SK-N-SH treated with all-trans-retinoic acid at 6 μM for 48 hours (cell line): ENCODE results near the gene GPX4.

ENCODE experiments used
- ATAC-seq: fragments of 200-7000 bp; cut with Tn5 transposase; 3 replicates; pipeline ENCODE4 v1.9.1; 2020; ENCODE audit warnings: mild to moderate bottlenecking, moderate library complexity
- ARNTL ChIP-seq: fragments of 450-650 bp; formaldehyde crosslinking; IDR thresholded peaks from 2 replicates; pipeline ENCODE4 v1.5.0; 2020; ENCODE audit warnings: low read depth, mild to moderate bottlenecking, moderate library complexity, borderline replicate concordance
- BACH2 ChIP-seq: fragments of 250-450 bp; sonication (Bioruptor Pico); IDR thresholded peaks from 2 replicates; pipeline ENCODE4 v1.9.0; 2021; ENCODE audit warnings: mild to moderate bottlenecking, borderline replicate concordance
- CSDC2 ChIP-seq: fragments of 250-450 bp; sonication (Bioruptor Pico); IDR thresholded peaks from 2 replicates; pipeline ENCODE4 v1.5.0; 2020; ENCODE audit warnings: mild to moderate bottlenecking, moderate library complexity
- GLIS3 ChIP-seq: fragments of 250-450 bp; sonication (Bioruptor Pico); IDR thresholded peaks from 2 replicates; pipeline ENCODE4 v1.5.0; 2020; ENCODE audit warnings: mild to moderate bottlenecking, moderate library complexity
- ISL1 ChIP-seq: fragments of 250-450 bp; sonication (Bioruptor Pico); IDR thresholded peaks from 2 replicates; pipeline ENCODE4 v2.1.2; 2022; ENCODE audit warnings: mild to moderate bottlenecking, moderate library complexity
- OSR1 ChIP-seq: fragments of 250-450 bp; sonication (Bioruptor Pico); IDR thresholded peaks from 2 replicates; pipeline ENCODE4 v1.8.0; 2022; ENCODE audit warnings: moderate library complexity, mild to moderate bottlenecking, inconsistent platforms
- RARB ChIP-seq: fragments of 250-450 bp; sonication (Bioruptor Pico); IDR thresholded peaks from 2 replicates; pipeline ENCODE4 v1.8.0; 2021; ENCODE audit warnings: mild to moderate bottlenecking, moderate library complexity
- SNAI2 ChIP-seq: fragments of 250-450 bp; sonication (Bioruptor Pico); IDR thresholded peaks from 2 replicates; pipeline ENCODE4 v1.5.0; 2020; ENCODE audit warnings: mild to moderate bottlenecking, moderate library complexity
- TCF4 ChIP-seq: fragments of 250-450 bp; sonication (Bioruptor Pico); IDR thresholded peaks from 2 replicates; pipeline ENCODE4 v1.8.0; 2021; ENCODE audit warnings: mild to moderate bottlenecking, moderate library complexity, borderline replicate concordance
- TOX ChIP-seq: fragments of 250-450 bp; sonication (Bioruptor Pico); IDR thresholded peaks from 2 replicates; pipeline ENCODE4 v1.8.0; 2021; ENCODE audit warnings: mild to moderate bottlenecking, moderate library complexity, borderline replicate concordance
- ZC3H10 ChIP-seq: fragments of 250-450 bp; sonication (Bioruptor Pico); IDR thresholded peaks from 2 replicates; pipeline ENCODE4 v1.5.1; 2021; ENCODE audit warnings: mild to moderate bottlenecking, moderate library complexity
- ZFP30 ChIP-seq: fragments of 450-650 bp; formaldehyde crosslinking; IDR thresholded peaks from 2 replicates; pipeline ENCODE4 v1.5.0; 2022; ENCODE audit warnings: mild to moderate bottlenecking, moderate library complexity
- ZNF565 ChIP-seq: fragments of 450-650 bp; formaldehyde crosslinking; conservative IDR thresholded peaks from 2 replicates; pipeline ENCODE4 v1.5.0; 2020; ENCODE audit warnings: low read depth, mild to moderate bottlenecking, moderate library complexity
- ZNF70 ChIP-seq: fragments of 450-650 bp; formaldehyde crosslinking; IDR thresholded peaks from 2 replicates; pipeline ENCODE4 v1.5.0; 2020; ENCODE audit warnings: mild to moderate bottlenecking, moderate library complexity
- ZNF8 ChIP-seq: fragments of 450-650 bp; formaldehyde crosslinking; IDR thresholded peaks from 2 replicates; pipeline ENCODE4 v1.5.0; 2020; ENCODE audit warnings: mild to moderate bottlenecking, moderate library complexity
- TF ChIP-seq, protein P1 (sequence below): fragments of 250-450 bp; sonication (Bioruptor Pico); IDR thresholded peaks from 2 replicates; pipeline ENCODE4 v1.5.1; 2020; ENCODE audit warnings: low read depth, mild to moderate bottlenecking, moderate library complexity
- TF ChIP-seq, protein P2 (sequence below): fragments of 250-450 bp; sonication (Bioruptor Pico); IDR thresholded peaks from 2 replicates; pipeline ENCODE4 v1.5.0; 2020; ENCODE audit warnings: mild to moderate bottlenecking, moderate library complexity
- TF ChIP-seq, protein P3 (sequence below): fragments of 250-450 bp; sonication (Bioruptor Pico); IDR thresholded peaks from 2 replicates; pipeline ENCODE4 v1.8.0; 2021; ENCODE audit warnings: low read depth, mild to moderate bottlenecking, moderate library complexity, borderline replicate concordance
- TF ChIP-seq, protein P4 (sequence below): fragments of 250-450 bp; sonication (Bioruptor Pico); IDR thresholded peaks from 2 replicates; pipeline ENCODE4 v1.5.1; 2021; ENCODE audit warnings: mild to moderate bottlenecking, moderate library complexity
- TF ChIP-seq, protein P5 (sequence below): fragments of 250-450 bp; sonication (Bioruptor Pico); IDR thresholded peaks from 2 replicates; pipeline ENCODE4 v1.8.0; 2020; ENCODE audit warnings: mild to moderate bottlenecking, moderate library complexity, borderline replicate concordance

The GPX4 gene

DNA sequence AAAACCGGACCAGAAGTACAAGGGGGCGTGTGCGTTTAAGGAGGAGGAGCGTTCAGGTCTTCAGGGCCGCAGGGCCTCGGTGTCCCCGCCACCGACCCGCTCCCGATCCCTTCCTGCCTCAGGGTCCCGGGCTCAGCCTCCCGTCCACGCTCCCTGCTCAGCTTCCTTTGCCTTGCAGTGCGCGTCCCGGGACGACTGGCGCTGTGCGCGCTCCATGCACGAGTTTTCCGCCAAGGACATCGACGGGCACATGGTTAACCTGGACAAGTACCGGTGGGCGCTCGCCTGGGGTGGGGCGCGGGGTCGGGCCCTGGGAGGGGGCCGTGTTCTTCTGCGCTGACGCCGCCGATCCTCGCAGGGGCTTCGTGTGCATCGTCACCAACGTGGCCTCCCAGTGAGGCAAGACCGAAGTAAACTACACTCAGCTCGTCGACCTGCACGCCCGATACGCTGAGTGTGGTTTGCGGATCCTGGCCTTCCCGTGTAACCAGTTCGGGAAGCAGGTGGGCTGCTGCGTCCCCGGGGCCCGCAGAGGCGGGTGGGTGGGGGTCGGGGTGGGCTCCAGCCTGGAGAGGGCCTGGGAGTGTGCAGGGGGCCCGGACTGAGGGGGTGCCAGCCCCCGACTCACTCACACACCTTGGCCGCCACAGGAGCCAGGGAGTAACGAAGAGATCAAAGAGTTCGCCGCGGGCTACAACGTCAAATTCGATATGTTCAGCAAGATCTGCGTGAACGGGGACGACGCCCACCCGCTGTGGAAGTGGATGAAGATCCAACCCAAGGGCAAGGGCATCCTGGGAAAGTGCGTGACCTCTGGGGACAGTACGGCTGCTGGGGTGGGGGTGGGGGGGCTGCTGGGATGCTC lies 1.4 kb downstream of the GPX4 start (continued):
- TF ChIP-seq BACH2 (no peak), SNAI2 (no peak), GLIS3 (no peak)

DNA sequence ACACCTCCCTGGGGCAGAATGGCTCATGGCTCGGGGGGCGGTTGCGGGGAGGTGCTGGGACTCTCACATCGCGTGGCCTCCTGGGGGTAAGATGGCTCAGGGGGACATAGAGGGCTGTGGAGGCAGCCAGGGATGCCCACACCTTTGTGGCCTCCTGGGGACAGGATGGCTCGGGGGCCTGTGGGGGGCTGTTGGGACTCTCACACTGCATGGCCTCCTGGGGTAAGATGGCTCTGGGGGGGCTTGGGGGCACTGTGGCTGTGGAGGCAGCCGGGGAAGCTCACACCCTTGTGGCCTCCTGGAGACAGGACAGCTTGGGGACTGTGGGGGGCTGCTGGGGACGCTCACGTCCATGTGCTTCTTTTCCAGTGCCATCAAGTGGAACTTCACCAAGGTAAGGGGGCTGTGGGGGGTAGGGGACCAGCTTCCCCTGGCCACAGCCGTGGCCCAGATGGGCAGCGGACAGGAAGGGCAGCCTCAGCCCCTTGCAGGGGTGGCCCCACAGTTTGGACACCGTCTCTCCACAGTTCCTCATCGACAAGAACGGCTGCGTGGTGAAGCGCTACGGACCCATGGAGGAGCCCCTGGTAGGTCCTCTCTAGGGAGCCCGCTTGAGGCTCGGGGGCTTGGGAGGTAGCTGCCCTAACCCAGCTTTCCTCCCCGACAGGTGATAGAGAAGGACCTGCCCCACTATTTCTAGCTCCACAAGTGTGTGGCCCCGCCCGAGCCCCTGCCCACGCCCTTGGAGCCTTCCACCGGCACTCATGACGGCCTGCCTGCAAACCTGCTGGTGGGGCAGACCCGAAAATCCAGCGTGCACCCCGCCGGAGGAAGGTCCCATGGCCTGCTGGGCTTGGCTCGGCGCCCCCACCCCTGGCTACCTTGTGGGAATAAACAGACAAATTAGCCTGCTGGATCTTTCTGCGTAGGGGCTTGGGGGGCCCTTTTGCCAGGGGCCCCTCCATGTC lies 2.4 kb downstream of the GPX4 start:
- no peak for ATAC-seq
- TF ChIP-seq CSDC2 (CRISPR knock-in tag) (no peak), ZC3H10 (no peak), ZNF70 (no peak), ZNF565 (CRISPR knock-in tag) (no peak), BACH2 (no peak), ISL1 (CRISPR knock-in tag) (no peak), RARB (no peak), ARNTL (CRISPR knock-in tag) (no peak), TCF4 (CRISPR knock-in tag) (no peak)
- TF ChIP-seq, protein P1, sequence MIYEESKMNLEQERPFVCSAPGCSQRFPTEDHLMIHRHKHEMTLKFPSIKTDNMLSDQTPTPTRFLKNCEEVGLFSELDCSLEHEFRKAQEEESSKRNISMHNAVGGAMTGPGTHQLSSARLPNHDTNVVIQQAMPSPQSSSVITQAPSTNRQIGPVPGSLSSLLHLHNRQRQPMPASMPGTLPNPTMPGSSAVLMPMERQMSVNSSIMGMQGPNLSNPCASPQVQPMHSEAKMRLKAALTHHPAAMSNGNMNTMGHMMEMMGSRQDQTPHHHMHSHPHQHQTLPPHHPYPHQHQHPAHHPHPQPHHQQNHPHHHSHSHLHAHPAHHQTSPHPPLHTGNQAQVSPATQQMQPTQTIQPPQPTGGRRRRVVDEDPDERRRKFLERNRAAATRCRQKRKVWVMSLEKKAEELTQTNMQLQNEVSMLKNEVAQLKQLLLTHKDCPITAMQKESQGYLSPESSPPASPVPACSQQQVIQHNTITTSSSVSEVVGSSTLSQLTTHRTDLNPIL = no peak
- TF ChIP-seq, protein P2, sequence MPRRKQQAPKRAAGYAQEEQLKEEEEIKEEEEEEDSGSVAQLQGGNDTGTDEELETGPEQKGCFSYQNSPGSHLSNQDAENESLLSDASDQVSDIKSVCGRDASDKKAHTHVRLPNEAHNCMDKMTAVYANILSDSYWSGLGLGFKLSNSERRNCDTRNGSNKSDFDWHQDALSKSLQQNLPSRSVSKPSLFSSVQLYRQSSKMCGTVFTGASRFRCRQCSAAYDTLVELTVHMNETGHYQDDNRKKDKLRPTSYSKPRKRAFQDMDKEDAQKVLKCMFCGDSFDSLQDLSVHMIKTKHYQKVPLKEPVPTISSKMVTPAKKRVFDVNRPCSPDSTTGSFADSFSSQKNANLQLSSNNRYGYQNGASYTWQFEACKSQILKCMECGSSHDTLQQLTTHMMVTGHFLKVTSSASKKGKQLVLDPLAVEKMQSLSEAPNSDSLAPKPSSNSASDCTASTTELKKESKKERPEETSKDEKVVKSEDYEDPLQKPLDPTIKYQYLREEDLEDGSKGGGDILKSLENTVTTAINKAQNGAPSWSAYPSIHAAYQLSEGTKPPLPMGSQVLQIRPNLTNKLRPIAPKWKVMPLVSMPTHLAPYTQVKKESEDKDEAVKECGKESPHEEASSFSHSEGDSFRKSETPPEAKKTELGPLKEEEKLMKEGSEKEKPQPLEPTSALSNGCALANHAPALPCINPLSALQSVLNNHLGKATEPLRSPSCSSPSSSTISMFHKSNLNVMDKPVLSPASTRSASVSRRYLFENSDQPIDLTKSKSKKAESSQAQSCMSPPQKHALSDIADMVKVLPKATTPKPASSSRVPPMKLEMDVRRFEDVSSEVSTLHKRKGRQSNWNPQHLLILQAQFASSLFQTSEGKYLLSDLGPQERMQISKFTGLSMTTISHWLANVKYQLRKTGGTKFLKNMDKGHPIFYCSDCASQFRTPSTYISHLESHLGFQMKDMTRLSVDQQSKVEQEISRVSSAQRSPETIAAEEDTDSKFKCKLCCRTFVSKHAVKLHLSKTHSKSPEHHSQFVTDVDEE (CRISPR knock-in tag) = no peak
- TF ChIP-seq, protein P3, sequence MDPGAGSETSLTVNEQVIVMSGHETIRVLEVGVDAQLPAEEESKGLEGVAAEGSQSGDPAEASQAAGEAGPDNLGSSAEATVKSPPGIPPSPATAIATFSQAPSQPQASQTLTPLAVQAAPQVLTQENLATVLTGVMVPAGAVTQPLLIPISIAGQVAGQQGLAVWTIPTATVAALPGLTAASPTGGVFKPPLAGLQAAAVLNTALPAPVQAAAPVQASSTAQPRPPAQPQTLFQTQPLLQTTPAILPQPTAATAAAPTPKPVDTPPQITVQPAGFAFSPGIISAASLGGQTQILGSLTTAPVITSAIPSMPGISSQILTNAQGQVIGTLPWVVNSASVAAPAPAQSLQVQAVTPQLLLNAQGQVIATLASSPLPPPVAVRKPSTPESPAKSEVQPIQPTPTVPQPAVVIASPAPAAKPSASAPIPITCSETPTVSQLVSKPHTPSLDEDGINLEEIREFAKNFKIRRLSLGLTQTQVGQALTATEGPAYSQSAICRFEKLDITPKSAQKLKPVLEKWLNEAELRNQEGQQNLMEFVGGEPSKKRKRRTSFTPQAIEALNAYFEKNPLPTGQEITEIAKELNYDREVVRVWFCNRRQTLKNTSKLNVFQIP (CRISPR knock-in tag) = no peak
- TF ChIP-seq, protein P4, sequence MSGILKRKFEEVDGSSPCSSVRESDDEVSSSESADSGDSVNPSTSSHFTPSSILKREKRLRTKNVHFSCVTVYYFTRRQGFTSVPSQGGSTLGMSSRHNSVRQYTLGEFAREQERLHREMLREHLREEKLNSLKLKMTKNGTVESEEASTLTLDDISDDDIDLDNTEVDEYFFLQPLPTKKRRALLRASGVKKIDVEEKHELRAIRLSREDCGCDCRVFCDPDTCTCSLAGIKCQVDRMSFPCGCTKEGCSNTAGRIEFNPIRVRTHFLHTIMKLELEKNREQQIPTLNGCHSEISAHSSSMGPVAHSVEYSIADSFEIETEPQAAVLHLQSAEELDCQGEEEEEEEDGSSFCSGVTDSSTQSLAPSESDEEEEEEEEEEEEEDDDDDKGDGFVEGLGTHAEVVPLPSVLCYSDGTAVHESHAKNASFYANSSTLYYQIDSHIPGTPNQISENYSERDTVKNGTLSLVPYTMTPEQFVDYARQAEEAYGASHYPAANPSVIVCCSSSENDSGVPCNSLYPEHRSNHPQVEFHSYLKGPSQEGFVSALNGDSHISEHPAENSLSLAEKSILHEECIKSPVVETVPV = no peak

DNA sequence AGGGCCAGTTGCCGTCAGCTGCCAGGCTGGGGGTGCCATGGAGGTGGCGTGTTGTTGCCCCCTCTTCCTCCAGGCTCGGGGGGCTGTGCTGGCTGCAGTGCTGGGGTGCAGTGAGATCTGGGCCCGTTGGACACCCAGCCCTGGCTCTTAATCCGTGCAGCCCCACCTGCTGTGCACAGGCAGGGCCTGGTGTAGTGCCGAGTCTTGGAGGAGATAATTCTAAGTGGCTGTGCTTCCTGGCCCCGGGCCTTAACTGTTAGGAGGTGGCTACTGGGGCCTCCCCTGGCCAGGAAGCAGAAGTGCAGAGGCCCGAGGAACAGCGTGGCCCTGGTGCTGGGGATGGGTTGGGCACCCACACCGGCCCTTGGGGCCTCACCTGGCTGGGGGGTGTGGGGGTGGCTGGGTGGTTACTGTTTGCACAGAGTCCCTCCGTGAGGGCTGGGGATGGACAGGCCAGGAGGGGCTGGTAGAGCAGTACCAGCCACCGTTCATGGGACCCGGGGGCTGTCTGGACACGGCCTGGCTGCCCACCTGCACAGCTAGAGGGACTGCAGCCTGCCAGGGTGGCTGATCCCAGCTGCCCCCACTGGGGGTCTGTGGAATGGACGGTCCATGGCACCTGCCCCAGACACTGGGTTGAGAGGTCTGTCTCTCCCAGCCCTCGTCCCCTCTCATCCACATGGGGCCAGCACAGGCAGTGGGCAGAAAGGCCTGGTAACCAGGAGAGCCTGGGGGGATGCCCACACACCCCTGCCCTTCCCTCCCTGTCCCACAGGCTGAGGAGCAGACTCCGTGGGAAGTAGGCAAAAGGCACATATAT lies 3.3 kb downstream of the GPX4 start:
- no peak for ATAC-seq
- TF ChIP-seq TOX (CRISPR knock-in tag) = no peak
- no peak for TF ChIP-seq ZC3H10
- TF ChIP-seq OSR1 (CRISPR knock-in tag) = no peak

DNA sequence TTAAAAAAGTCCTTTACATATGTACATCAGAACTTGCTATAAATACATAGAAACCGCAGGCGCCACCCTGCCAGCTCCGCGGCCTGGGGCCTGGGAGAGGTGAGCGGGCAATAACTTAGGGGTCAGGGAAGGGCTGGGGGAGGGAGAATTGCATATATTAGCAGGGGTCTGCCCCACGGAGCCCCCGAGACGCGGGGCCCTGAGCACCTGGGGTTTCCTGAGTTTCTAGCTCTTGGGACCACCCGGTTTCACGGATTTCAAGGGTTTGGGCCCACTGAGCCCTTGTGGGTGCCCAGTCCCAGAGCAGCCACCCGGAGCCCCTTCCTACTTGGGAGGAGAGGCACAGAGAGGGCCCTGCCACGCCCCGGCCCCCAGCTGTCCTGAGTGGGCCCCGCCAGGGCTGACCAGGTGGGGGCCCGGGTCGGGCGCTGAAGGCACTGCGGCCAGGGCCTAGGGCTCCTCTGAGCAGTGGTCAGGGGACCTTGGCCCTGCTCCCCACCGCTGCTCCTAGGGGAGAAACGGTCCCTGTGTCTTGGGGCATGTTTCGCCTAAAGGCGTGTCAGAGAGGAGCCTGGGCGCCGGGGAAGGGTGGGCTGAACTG lies 4.0 kb downstream of the GPX4 start:
- no peak for ATAC-seq
- no peak for TF ChIP-seq ARNTL (CRISPR knock-in tag)
- TF ChIP-seq, protein P4 = no peak
- no peak for TF ChIP-seq RARB
- no peak for TF ChIP-seq ZNF70
- TF ChIP-seq ISL1 (CRISPR knock-in tag) = no peak
- no peak for TF ChIP-seq ZC3H10
- TF ChIP-seq ZNF8 (CRISPR knock-in tag) = no peak
- no peak for TF ChIP-seq ZFP30
- TF ChIP-seq, protein P5, sequence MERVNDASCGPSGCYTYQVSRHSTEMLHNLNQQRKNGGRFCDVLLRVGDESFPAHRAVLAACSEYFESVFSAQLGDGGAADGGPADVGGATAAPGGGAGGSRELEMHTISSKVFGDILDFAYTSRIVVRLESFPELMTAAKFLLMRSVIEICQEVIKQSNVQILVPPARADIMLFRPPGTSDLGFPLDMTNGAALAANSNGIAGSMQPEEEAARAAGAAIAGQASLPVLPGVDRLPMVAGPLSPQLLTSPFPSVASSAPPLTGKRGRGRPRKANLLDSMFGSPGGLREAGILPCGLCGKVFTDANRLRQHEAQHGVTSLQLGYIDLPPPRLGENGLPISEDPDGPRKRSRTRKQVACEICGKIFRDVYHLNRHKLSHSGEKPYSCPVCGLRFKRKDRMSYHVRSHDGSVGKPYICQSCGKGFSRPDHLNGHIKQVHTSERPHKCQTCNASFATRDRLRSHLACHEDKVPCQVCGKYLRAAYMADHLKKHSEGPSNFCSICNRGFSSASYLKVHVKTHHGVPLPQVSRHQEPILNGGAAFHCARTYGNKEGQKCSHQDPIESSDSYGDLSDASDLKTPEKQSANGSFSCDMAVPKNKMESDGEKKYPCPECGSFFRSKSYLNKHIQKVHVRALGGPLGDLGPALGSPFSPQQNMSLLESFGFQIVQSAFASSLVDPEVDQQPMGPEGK = no peak
- TF ChIP-seq TCF4 (CRISPR knock-in tag) = no peak
